GM18526 (cell line): ENCODE measurements around the gene SLCO4A1.
A peak's percentile ranks its signal among the peaks of the same experiment; 100 is the strongest.

ENCODE experiments used
- POLR2A ChIP-seq: IDR thresholded peaks from 3 replicates; pipeline ENCODE4 v1.6.1; 2011; ENCODE audit not compliant: insufficient read length; ENCODE audit errors: extremely low read depth

SLCO4A1 gene

DNA sequence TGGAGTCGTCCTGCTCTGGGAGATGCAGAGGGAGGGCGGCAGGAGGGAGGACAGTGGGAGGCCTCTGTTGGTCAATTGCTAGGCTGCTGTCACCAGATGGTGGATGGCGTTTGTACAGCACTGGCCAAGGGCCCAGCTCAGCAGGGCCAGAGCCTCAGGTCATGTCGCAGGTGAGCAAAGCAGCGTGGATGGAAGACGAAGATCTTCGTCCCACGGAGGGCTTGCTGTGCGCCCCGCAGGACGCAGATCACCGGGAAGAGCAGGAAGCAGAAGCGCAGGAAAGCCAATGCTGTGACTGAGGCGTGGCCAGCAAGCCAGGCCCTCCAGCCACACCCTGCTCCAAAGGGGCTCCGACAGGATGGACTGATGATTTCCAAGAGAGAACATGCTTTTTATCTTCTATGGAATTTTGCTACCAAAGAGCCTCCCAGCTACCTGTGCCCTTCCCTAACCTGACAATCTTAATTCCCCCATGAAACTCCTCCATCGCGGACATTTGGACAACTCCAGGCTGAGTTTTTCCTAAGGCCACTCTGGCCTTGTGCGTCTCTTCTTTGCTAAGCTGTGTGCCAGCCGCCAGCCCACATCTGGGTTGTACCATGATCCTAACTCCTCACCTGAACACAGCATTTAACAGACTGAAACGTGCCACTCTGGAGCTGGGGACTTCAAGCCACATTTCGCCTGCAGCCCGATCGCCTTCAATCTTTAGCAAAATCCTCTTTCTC is 3.5 kb upstream of the SLCO4A1 start:
- TF ChIP-seq POLR2A: no peak

DNA sequence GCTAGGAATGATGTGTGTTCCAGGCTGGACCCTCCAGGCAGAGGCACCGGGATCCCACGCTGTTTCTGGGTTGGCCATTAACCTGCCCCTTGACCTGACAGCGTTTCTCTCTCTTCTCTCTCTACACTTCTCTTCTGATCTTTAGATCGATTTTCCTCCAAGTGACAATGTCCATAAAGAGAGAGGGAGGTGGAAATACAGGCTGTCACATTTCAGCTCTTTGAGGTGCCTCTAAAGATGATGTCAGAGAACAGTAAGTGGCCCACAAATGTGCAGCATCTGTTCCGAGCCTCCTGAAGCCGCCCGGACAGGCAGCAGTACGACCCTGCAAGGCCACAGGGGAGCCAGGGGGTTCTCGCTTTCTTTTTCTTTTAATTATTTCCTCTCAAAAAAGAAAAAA is 2.5 kb upstream of the SLCO4A1 start:
- TF ChIP-seq POLR2A: no peak

DNA sequence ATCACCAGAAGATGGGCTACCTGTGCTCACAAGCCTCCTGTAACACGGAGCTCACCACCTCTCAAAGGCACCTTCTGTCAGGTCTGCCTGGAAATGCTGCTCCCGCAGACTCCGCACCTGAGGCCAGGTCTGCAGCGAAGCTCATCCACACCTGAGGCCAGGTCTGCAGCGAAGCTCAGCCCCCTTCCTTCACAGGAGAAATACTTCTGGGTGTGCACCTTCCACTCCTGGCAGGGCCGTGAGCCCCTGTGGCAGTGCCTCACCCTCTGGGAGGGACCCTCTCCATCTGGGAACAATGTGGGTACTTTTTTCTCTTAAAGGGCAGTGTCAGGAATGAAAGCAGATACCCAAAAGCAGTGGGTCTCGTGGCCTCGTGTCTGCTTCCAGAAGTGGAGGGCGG is 1.4 kb upstream of the SLCO4A1 start:
- TF ChIP-seq POLR2A: no peak

DNA sequence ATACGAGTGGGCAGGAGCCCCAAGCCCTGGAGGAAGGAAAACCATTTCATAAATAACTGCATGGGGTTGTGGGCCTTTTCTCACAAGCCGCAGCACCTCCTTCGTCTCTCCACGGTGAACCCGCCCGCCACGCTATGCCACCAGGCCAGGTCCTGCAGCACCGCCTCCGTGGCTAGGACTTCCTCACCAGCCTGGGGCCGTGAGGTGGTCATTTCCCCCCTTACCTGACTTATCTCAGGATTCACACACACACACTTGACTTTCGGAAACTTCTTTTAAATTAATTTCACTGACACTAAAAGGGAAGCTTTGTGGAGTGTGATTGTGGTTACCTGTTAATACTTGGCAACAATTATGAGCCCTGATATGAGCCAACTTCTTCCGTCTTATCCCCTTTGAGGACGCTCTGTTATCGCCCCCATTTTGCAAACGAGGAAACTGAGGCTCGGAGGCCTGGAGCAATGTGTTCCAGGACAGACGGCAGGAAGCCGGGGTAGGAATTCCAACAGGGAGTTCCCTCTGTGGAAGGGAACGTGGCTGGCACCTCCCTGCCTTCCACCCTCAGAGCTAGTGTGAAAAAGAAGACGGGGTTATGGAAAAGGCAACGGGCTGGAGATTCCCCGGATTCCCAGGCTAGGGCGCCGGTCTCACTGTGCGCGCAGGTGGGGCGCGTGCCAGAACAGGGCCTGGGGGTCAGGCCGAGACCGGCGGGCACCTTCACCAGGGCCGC is 817 bp upstream of the SLCO4A1 start:
- TF ChIP-seq POLR2A: no peak

DNA sequence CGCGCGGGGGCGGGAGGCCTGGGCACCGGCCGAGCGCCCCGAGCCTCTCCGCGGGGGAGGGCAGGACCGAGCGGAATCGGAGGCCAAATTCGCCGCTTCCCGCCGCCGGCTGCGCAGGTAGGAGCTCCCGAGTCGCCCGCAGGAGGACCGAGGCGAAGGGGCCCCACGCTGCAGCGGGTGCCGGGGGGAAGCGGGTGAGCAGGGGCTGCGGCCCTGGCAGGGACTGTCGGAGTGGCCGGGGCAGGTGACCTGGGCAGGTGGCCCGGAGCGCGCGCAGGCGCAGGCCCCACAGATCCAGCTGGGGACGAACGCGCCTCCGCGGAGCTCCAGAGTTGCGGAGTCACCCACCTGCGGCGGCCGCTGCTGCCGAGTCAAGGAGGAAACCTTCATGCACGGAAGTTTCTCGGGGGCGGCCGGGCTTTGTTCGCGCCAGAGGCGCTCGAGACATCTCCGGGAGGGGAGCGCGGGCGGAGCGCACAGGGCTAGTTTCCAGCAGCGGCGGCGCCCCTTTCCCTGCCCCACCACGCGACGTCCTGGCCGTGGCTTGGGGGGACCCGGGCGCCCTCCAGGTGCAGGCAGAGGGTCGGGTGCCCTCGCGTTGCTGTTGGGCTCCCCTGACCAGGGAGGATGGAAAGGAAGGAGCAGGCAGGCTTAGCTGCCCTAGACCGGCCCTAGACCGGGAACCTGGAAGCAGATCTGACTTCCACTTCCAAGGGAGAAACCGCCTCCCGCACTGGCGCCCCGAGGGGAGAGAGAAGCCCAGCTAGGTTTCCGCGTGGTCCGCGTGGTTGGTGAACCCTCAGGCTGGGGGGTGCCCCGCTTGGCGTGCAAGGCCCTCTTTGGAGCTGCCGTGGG is 590 bp downstream of the SLCO4A1 start:
- TF ChIP-seq POLR2A: no peak

DNA sequence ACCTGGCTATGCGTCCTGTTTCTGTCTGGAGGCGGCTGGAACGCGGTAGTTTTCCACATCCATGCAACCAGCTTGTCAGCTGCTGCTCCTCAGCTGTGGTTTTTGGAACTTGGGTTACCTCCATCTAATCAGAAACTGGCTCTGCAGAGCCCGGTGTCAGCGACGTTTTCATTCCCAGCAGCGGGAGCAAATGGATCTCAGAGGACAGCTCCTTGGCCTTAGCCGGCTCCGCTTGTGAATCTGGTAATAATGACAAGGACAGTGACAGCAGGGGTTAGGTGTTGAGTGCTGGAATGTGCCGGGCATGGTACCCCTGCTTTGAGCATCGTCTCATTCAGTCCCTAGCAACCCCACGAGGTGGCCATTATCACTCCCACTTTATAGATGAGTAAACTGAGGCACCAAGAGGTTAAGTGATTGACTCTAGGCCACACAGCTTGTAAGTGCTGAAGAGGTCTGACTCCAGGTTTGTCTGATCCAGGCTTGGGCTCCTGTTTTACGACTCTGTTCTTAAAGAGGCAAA is 1.3 kb downstream of the SLCO4A1 start:
- no peak for TF ChIP-seq POLR2A

DNA sequence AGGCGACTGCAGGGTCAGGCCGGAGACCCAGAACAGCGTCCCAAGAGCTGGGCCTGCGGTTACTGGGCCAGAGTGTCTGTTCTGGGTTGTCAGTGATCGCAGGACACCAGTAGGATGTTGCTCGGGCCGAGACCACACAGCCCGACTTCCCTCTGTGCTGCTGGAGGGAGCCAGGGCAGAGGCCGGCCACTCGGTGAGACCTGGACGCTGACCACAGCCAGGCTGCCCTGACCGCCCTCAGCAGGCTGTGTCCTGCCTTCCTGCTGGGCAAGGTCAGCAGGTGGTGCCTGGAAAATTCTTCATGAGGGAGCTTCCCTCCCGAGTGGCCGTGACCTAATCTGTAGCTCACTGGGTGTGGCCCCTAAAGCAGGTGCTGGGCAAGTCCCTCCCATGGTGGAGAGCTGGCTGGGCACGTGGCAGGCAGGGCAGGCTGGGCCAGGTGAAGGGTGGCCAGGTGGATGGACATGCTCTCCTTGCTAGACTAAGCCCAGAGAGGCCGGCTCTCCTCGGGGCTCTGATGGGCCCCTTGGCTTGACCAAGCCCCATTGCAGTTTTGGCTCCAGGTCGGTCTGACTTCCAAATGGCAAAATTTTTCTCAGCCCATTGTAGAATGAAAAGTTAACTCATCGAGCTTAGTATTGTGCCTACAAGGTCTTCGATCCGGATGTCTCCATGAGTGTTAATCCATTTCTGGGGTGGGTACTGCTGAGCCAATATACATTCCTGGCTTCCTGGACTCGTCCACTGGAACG is 1.9 kb downstream of the SLCO4A1 start:
- TF ChIP-seq POLR2A: no peak

DNA sequence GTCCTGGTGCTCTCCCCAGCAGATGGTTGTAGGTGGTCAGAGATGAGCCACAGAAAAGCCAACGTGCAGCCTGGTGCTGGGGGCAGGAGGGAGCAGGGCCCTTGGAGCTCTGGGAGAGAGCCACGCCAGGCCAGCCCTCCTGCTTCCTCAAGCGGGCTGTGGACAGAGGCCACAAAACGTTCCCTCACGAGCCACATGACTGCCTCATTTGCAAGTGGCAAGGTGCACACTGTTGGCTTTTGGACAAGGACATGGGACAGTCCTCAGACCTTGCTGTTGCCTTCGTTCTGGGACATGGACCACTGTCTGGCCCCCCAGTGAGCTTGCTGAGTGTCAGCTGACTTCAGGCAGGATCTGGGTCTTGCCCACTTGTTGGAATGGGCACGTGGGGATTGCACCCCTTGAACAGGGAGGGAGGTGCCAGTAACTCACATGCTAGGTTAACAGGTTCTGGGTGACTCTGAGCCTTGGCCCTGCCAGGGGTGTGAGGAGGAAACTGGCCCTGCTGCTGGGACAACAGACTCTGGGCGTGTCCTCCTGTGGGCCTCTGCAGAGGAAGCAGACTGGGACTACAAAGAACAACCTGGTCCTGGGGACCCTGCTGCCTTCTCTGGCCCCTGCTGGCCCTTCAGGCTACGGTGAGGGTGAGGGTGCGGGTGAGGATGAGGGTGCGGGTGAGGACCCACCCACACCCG is 2.6 kb downstream of the SLCO4A1 start:
- no peak for TF ChIP-seq POLR2A

DNA sequence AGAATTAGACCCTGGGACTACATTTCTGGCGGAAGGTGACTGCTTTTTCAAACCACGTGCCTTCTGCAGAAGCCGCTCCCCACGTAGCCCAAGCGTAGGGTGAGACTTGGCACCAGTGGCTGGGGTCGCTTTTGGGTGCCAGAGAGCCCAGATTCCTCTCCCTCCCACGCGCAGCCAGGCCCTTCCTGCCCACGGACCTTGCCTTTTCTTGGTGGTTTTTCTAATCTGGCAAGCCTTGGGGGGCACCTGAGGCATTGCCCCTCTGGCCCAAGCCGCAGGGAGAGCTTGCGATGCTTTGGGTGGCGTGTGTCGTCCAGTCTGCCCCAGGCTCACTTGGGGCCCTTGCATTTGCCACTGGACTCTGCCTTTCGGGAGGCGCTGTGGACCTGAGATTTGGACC is 3.3 kb downstream of the SLCO4A1 start:
- no peak for TF ChIP-seq POLR2A

DNA sequence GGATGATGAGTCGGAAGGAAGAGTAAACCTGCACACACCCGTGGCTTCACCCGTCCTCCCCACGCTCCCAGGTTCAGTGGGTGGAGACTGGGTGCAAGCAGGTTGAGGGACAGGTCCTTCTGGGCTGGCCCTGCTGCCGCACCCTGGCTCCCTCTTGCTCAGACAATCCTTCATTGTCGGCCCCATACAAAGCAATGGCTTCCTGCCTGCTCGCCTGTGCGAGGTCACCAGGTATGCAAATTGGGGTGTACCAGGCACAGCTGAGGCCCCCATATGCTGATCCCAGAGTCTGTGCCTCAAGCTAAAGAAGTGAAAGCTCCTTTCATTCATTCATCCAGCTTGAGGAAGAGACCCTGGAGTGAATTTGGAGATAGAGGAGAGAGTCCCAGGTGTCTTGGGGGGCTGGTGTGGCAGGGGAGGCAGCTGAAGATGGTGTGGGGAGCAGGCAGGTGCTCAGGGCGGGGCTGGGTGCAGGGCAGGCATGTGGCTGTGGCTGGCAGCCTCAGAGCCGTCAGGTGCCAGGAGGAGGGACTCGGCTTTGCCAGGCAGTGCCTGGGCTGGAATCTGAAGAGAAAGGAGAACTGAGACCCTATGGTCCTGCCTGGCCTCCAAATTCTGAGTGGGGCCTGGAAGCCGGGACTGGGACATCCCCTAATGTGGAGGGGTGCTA is 4.7 kb downstream of the SLCO4A1 start:
- TF ChIP-seq POLR2A: peak; percentile 20

DNA sequence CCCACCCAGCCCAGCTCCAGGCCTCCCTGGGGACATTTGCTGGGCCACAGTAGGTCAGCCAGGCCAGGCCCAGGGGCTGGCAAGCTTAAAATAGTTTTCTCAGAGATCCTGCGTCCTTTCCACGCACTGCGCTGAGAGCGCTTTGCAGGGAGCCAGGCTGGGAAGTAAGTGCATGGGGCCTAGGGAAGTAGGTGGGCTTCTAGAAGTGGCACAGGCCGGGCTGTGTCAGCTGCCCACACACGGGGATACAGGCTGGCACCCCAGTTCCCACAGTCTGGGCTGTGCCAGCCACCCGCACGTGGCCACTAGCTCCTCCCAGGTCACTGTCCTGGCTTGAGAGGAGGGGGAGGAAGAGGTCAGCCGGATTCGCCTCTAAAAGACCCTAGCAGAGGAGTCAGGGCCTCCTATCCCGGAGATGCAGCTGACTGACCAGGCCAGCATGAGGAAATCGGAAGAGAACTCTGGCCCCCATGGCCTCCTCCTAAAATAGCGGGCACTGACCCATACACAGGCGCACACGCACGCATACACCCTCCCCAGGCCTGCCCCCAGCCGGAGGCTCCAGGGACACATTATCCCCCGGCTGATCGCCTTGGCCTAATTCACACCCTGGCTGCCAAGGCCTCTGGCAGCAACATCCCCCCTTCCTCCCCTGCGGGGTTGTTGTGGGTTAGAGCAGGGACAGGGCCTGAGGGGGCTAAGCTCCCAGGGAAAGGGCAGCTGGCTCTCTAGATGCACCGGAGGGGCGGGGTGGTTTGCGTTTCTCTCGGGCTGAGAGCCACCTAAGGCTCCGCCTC is 5.4 kb downstream of the SLCO4A1 start:
- no peak for TF ChIP-seq POLR2A

DNA sequence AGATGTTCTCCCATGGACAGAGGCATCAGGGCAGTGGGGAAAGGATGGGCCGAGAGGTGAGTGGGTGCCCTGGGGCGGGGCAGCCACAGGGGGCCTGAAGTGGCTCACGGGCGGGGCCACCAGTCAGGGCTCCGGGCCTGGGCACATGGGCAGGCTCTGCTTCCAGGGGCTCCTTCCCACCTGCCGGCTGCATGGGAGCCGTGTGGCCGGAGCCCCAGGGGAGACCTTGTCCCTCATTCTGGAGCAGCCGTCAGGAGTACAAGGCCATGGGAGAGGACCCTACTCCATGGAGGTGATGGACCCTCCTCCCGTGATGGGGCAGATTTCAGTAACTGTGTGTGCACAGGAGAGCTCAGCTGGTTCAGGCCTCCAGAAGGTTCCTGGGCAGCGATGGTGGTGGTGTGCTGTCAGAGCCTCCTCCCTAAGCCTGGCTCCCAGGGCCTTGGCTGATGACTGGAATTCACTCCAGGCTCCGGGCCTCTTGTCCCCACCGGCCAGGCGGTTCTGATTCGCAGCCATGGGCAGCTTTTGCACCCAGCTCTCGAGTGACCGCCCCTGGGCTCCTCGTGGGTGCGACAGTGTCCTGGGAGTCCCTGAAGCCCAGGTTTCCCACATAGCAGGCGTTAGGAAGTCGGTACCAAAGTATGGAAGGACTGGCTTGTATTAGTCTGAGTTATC is 6.2 kb downstream of the SLCO4A1 start:
- TF ChIP-seq POLR2A: no peak

DNA sequence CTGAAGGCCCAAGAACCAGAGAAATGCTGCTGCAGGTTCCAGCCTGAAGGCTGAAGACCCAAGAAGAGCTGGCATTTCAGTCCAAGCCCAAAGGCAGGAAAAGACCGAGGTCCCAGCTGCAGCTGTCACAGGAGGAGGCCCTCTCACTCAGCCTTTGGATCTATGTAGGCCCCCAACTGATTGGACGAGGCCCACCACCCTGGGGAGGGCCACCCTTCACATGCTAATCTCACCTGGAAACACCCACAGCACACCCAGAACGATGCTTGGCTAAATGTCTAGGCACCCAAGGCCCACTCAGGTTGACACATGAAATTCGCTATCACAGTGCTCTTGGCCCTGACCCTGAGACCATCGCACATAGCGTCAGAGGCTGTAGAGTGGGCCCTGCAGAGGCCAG is 6.8 kb downstream of the SLCO4A1 start:
- no peak for TF ChIP-seq POLR2A
